Glutamatergic neuron (in vitro differentiated cells): ENCODE results near the gene BCAR1. TPM values are rescaled to one million over a fixed set of nuclear protein-coding genes. Genes with fewer than 3 reads are reported as not detected.
"Not testable (repeated sequence)": the region's sequence is repeated elsewhere in the genome, so short reads cannot be mapped to it uniquely, and the experiment has no call there.

Source experiments
- DNase-seq: peaks from one replicate; pipeline ENCODE4 v3.0.0; 2022
- H3K27ac Mint-ChIP-seq: one replicate; pipeline ENCODE4 v1.8.0; 2020; ENCODE audit warnings: mild to moderate bottlenecking, mixed read lengths, inconsistent platforms; ENCODE audit not compliant: unreplicated experiment
- H3K27me3 Mint-ChIP-seq: one replicate; pipeline ENCODE4 v1.8.0; 2020; ENCODE audit warnings: mild to moderate bottlenecking, moderate library complexity, mixed read lengths, inconsistent platforms; ENCODE audit not compliant: unreplicated experiment
- H3K36me3 Mint-ChIP-seq: one replicate; pipeline ENCODE4 v1.8.0; 2020; ENCODE audit warnings: mild to moderate bottlenecking, mixed read lengths, inconsistent platforms; ENCODE audit not compliant: unreplicated experiment
- H3K4me1 Mint-ChIP-seq: one replicate; pipeline ENCODE4 v1.8.0; 2020; ENCODE audit warnings: mild to moderate bottlenecking, low read depth, mixed read lengths, inconsistent platforms; ENCODE audit not compliant: unreplicated experiment
- H3K4me3 Mint-ChIP-seq: one replicate; pipeline ENCODE4 v1.8.0; 2020; ENCODE audit warnings: mild to moderate bottlenecking, mixed read lengths, inconsistent platforms; ENCODE audit not compliant: unreplicated experiment
- H3K9me3 Mint-ChIP-seq: one replicate; pipeline ENCODE4 v1.8.0; 2020; ENCODE audit warnings: mild to moderate bottlenecking, moderate library complexity, mixed read lengths, inconsistent platforms; ENCODE audit not compliant: unreplicated experiment
- total RNA-seq: library from RNA; stranded (reverse); fragmentation: NEBNext Ultra II Directional; extraction: Animal tissue kit (Norgen Biotek cat#: 25700); gene quantifications from one replicate; pipeline ENCODE4 v1.2.1, GENCODE V29; 2021; ENCODE audit not compliant: unreplicated experiment
- TF ChIP-seq, protein P1 (sequence below): fragments of 200-600 bp; sonication (generic); IDR thresholded peaks from one replicate; pipeline ENCODE4 v1.5.0; 2021; ENCODE audit not compliant: partially characterized antibody, unreplicated experiment

The BCAR1 gene
- total RNA-seq, 1 donor from 2014 or later, result 212 TPM

- no peaks in the 10 kb centered on the region for H3K36me3 Mint-ChIP-seq
These were observed 43.6 kb downstream of the BCAR1 start for GRCh38 chr16:75207831-75208230.

GRCh38 chr16:75206749-75207451, 44.5 kb downstream of the BCAR1 start, which contains the start of gene CTRB2:
TSS of gene CTRB2 (minus strand) at chr16:75207161. CDS start at chr16:75207141, 20 bp downstream.
- Mint-ChIP-seq H3K27me3 (no peaks in the 10 kb centered on the region), H3K36me3 (no peaks in the 10 kb centered on the region), H3K4me3 (no peak within 1 kb of the TSS), H3K9me3 (peaks cover 4% of the 10 kb centered on the region), H3K27ac (no peak within 1 kb of the TSS), H3K4me1 (peaks cover 1% of the 10 kb centered on the region)
- TF ChIP-seq, protein P1, sequence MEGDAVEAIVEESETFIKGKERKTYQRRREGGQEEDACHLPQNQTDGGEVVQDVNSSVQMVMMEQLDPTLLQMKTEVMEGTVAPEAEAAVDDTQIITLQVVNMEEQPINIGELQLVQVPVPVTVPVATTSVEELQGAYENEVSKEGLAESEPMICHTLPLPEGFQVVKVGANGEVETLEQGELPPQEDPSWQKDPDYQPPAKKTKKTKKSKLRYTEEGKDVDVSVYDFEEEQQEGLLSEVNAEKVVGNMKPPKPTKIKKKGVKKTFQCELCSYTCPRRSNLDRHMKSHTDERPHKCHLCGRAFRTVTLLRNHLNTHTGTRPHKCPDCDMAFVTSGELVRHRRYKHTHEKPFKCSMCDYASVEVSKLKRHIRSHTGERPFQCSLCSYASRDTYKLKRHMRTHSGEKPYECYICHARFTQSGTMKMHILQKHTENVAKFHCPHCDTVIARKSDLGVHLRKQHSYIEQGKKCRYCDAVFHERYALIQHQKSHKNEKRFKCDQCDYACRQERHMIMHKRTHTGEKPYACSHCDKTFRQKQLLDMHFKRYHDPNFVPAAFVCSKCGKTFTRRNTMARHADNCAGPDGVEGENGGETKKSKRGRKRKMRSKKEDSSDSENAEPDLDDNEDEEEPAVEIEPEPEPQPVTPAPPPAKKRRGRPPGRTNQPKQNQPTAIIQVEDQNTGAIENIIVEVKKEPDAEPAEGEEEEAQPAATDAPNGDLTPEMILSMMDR, result no peak
- DNase-seq, result no peak

More at GRCh38 chr16:75207831-75208230, 43.6 kb downstream of the BCAR1 start:
- H3K27ac Mint-ChIP-seq, result no peak overlapping the region
- H3K4me1 Mint-ChIP-seq, result peaks cover 1% of the 10 kb centered on the region
- H3K4me3 Mint-ChIP-seq, result no peak overlapping the region
- no peaks in the 10 kb centered on the region for H3K27me3 Mint-ChIP-seq
- TF ChIP-seq, protein P1, result no peak
- H3K9me3 Mint-ChIP-seq, result peaks cover 4% of the 10 kb centered on the region
- no peak for DNase-seq

DNA sequence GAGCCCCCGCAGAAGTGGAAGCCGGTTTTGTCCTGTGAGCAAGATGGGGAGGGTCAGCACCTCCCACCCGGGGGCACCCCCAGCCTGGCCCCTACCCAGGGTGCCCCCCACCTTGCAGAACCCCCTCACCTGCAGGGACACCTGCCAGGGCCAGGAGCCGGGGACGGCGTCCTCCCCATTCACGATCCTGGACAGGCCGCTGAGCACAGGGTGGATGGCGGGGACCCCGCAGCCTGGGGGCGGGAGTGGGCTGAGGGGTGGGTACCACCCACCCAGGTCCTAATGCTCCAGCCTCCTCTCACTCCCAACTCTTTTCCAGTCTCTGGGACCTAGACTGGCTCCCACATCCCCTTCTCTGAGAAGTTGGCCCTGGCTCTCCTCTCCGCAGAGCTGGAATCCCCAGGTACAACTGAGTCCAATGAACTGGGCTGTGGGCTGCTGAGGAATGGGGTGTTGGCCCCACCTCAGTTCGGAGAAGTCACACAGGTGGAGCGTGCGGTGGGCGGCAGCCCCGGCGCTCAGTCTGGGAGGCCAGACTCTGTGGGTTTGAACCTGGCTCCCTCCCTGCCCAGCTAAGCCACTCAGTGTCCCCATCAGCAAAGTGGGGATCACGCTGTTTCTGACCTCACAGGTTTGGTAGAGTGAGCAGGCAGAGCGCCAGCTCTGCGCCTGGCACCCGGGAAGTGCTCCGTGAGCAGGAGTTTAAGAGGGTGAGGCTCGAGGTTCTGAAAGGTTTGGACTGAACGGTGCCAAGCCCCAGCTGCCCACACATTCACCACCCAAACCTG, 45.3 kb downstream of the BCAR1 start:
- not testable (repeated sequence) for H3K27ac Mint-ChIP-seq, H3K27me3 Mint-ChIP-seq, H3K36me3 Mint-ChIP-seq, H3K9me3 Mint-ChIP-seq, H3K4me1 Mint-ChIP-seq, H3K4me3 Mint-ChIP-seq, DNase-seq

DNA sequence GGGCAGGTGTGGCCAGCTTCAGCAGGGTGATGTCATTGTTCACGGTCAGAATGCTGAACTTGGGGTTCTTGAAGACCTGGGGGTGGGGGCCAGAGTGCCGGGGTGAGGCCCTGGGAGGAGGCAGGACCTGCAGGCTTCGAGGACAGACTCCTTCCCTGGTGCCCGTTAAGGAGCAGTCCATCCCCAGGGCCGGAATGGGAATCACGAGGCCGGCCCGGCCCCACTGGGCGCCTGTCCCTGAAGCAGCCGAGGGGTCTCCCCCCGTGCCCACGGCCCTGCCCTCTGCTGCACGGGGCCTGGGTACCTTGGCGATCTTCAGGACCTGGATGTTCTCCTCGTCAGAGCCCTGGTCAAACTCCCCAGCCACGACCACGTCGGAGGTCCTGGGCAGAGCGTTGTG, 46.0 kb downstream of the BCAR1 start:
- not testable (repeated sequence) for H3K4me3 Mint-ChIP-seq, H3K4me1 Mint-ChIP-seq, H3K36me3 Mint-ChIP-seq, DNase-seq, H3K27ac Mint-ChIP-seq, H3K27me3 Mint-ChIP-seq, H3K9me3 Mint-ChIP-seq

DNA sequence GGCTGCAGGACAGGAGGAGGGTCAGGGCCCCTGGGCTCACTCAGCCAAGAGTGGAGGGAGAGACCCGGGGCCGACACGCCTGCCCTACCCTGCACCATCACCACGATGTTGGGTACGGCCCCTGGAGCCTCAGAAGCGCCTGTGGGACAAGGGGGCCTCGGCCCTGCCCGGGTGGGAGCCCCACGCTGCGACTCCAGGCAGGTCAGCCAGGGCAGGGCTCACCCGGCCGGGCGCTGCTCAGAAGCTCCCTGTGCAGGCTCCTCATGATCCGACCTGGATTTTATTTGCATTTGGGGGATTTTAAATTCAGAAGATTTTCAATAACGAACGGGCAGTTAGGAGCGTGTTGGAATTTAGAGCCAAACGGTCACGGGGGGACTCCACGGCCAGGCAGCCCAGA, 46.5 kb downstream of the BCAR1 start:
- H3K4me3 Mint-ChIP-seq, result not testable (repeated sequence)

DNA sequence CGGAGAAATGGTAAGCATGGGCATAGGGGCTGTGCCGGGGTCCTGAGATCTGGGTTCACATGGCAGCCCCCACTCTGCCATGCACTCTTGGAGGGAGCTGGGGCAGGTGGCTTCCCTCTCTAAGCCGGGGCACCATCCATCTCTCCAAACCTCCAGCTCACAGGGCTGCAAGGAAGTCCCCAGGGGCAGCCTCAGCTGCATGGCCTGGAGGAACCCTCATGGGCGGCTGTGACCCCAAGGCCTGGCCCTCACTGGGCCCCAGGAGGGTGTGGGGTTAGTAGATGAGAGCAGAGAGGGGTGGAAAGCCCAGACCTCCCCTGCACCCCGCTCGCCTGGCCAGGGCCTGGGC, 47.0 kb downstream of the BCAR1 start:
- DNase-seq, result no peak
- TF ChIP-seq, protein P1, result no peak
- Mint-ChIP-seq H3K27me3 (peaks cover 1% of the 10 kb centered on the region), H3K36me3 (no peaks in the 10 kb centered on the region), H3K27ac (no peak overlapping the region), H3K9me3 (peaks cover 2% of the 10 kb centered on the region), H3K4me3 (no peak overlapping the region), H3K4me1 (peaks cover 1% of the 10 kb centered on the region)

More for the DNA sequence above, 46.5 kb downstream of the BCAR1 start:
- H3K4me1 Mint-ChIP-seq, H3K9me3 Mint-ChIP-seq, H3K27me3 Mint-ChIP-seq, DNase-seq, H3K36me3 Mint-ChIP-seq, H3K27ac Mint-ChIP-seq: not testable (repeated sequence)
